HG03571 (cell line): ENCODE data around the gene MFNG.

Experiments used
- ATAC-seq: cut with Tn5 transposase; IDR thresholded peaks from one replicate; pipeline ENCODE4 v1.9.1; 2021; ENCODE audit not compliant: unreplicated experiment

MFNG gene

DNA sequence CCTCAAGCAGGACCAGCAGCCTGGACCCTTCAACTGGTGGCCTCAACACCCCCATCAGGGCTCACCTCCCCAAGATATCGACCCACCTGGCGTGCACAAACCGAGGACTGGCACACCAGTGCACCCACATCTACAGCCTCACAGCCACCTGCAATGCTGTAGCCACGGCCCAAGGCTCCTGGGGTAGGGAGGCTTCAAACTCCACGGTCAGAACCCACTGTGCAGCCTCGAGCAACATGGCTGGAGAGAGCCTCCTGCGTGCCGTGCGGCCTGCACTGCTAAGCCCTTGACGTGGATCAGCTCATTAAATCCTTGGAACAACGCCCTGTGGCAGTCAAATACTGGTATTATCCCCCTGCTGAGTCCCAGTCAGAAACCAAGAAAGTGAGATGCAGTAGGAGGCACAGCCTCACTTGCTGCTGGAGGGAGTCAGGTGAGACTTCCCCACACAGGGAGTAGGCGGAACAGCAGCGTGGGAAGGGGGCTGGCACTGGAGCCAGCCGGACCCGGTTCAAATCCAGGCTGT lies 28.4 kb upstream of the MFNG start:
- ATAC-seq, result no peak

DNA sequence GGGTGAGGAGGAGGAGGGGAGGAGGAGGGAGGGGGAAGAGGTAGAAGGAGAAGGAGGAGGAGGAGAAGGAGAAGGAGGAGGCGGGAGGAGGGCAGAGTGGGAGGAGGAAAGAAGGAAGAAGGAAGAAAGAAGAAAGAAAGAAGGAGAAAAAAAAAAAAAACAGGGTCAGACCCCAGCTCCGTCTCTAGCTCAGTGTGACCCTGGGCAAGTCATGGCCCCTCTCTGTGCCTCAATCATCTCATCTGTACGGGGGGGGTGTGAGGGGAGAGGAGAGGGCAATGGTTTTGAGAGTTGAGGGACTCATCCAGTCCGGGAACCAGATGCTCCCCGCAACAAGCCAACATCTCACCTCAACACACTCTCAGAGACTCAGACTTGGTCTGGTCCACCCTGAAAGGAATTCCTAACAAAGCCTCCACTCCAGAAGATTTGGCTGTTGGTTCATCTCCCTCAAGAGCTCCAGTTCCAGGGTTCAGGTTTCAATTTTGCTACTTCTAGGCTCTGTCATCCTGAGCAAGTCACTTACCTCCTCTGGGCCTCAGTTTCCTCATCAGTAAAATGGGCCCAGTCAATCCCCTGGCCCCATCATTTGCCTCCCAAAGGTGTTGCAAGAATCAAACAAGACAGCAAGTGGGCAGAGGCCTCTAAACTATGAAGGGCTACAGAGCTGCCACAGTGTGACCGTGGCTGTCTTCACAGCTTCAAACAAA lies 25.4 kb upstream of the MFNG start:
- ATAC-seq, result no peak

DNA sequence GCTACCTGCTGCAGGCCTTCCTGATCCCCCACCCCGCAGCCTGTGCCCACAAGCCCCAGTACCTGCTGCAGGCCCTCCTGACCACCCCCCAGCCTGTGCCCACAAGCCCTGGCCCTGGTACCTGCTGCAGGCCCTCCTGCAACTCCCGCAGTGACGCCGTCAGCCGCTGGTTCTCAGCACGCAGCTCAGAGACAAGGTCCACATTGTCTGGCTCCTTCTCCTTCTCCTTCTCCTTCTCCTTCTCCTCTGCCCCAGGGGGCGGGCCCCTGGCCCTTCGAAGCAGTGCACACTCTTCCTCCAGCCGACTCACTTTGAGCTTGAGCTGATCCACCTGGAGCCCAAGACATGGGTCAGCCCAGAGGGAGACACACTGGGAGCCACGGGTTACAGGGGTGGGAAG lies 23.9 kb upstream of the MFNG start:
- ATAC-seq, result no peak

DNA sequence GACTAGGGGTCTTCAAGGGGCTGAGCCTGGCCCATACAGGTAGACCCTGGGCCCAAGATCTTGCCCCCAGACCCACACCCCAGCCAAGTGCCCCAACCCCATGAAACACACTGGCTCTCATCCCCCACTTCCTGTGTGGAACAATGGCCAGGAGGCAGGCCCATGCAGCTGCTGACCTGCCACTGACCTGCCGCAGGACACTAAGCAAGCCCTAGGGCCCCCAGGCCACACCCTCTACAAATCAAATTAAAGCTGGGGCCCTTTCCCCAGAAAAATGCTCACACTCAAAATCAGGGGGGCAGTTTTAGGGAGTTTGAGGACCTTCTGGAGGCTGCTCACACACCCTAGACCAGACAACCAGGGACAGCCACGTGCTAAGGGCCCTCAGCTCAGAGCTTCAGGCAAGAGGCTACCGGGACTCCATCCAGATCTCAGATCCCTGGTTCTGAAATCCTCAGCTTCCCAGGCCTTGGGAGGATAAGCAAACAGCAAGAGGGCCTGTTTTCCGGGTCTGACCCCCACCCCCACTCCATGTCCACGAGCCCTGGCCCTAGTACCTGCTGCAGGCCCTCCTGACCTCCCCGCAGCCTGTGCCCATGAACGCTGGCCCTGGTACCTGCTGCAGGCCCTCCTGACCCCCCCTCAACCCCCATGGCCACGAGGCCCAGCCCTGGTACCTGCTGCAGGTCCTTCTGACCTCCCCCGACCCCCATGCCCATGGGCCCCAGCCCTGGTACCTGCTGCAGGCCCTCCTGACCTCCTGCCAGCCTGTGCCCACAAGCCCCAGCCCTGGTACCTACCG lies 23.1 kb upstream of the MFNG start:
- ATAC-seq, result no peak

DNA sequence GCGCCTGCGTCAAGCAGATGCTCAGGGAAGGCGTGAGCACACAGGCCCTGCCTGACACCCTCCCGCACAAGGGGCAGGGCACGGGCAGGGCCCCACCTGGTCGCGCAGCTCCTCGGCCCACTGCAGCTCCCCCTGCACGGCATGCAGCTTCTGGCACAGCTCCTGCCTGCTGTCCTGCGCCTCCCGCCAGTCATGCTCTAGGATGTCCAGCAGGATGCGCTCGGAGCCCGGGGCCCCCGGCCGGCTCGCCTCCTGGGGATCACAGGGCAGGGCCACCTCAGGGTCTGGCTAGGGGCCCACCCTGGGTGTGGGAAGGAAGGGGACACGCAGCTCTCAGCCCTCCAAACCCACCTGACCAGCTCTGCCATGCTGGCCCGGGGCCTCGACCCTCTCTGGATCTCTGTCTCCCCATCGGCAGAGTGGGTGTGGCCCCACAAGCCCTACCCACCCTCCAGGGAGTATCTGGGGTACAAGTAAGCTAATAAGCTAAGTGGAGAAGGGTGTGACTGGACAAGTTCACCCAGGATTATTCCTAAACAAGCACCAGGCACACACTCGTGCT lies 22.3 kb upstream of the MFNG start:
- ATAC-seq, result no peak

DNA sequence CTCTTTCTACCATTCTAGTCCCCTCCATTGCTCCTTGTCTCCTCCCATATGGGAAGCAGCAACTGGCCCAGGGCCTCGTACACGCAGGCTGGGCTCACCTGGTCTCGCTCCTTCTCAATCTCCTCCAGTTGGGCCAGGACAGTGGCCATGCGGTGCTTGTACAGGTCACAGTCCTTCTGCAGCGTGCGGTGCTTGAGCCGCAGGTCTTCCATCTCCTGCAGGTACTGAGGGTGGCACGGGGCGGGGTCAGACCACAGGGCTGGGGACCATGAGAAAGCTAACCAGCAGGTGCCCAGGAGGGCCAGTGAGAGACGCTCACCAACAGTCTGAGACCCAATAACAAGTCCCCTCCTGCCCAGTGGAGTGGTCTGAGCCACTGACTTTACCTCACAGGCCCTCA lies 21.5 kb upstream of the MFNG start:
- no peak for ATAC-seq

DNA sequence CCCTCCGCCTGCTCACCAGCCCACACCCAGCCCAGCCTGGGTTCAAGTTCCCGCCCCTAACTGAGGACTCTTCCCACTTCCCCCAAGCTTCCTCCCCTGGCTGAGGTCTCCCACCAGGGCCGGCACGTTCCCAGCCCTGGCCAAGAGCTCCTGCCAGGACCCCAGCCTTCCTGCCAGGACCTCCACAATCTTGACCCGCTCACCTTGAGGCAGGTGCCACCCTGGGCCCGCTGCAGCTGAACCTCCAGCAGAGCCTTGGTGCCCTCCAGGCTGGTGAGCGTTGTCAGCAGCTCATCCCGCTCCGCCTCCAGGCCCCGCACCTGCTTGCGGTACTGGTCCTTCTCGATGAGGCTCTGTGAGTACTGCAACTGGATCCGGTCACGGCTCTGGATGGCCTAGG lies 19.8 kb upstream of the MFNG start:
- ATAC-seq, result no peak

DNA sequence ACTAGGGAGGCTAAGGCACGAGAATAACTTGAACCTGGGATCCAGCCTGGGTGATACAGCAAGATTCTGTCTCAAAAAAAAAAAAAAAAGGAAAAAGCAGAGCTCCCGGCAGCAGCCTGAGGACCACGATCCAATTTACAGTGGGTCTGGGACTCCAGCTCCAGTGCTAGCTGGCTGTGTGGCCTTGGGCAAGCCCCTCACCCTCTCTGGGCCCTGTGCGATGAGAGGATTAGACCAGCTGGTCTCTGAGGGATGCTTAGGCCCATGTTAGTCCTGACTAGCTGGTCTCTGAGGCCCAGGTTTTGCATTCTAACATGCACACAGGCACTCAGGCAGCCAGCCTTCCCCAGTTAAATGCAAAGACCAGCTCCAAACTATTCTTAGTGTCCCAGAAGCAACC lies 19.4 kb upstream of the MFNG start:
- ATAC-seq, result no peak

DNA sequence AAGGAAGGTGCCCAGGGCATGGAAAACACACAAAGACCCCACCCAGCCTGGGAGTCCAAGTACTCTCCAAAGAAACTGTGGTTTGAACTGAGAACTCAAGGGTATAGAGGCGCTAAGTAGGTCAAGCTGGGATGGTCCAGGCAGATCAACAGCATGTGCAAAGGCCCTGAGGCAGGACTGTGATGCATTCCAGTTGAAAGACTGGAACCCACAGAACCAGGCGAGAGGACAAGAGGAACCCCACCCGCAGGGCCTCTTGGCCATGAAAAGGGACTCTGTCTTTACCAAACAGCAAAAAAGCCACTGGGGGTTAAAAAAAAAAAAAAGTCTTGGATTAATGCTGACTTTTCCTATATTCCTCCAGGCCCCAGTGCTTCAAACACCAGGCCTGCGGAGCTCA lies 18.8 kb upstream of the MFNG start:
- no peak for ATAC-seq

DNA sequence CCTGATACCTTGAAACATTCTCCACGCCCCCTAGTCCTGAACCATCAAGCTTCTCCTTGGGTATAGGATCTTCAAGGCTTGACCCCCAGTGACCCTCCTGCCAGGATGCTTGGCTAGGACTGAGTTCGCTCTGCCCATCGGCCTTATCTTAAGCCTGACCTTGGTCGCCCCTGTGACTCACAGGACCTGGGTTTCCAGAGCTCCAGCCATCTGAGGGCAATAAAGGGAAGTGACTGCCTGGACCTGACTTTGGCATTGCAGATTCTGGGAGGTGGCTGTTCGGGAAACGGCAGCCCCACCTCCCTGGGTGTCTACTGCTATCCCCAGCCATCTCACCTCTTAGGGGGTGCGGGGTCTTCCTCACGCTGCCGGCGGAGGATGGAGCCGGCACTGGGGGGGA lies 17.7 kb upstream of the MFNG start:
- ATAC-seq, result no peak

DNA sequence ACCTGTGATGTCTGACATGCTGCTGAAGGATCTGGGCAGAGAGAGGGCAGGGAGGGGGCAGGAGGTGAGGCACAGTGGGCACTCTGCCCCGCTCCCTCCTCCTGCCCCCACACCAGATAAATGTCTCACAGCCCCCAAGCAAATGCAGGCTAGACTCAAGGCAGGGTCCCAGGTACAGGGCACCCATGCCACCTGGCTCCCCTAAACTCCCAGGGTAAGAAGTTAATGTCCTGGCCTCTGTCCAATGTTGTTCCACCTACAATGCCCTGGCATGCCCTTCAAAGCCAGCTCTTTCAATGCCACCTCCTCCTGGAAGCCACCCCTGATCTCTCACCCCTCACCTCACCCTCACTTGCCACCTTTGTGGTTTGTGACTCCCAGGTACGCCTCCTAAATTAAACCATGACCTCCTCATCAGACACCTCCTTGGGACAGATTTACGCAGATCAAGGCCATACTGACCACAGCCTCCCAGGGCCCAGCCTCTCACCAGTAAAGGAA lies 17.0 kb upstream of the MFNG start:
- no peak for ATAC-seq

DNA sequence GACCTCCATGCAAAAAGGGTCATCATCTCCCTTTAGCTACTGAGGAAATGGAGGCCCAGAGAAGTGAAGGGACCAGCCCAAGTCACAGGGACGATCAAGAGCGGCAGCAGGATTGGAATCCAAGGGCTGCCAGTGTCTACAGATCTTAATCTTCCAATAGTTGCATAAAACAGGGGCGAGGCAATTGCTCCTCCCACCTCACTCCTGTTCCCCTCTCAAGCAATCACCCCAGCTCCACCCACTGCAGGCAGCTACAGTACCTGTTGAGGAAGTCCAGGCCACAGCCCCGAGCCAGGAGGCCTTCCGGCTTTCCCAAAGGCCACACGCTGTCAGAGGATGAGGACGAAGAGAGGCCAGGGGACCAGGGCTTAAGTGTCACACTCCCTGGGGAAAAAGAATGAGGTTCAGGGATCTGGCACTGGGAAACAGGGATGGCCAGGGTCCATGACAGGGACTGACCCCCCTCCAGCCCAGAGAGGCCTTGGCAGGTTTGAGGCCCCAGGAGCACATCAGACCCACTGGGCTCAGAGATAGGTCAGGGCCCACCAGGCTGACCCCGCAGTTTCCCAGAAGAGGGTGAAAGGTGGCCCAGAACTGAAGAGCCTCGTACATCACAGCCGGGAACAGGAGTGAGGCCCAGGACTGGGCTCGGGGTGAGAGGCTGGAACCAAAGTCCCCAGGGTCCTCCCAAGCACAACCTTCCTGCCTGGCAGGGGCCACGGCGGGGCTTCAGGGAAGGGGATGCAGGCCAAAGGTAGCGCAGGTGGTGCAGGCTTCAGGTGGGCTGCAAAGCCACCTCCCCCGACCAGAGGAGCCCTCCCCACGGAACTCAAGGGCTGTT lies 16.4 kb upstream of the MFNG start:
- ATAC-seq, result no peak

DNA sequence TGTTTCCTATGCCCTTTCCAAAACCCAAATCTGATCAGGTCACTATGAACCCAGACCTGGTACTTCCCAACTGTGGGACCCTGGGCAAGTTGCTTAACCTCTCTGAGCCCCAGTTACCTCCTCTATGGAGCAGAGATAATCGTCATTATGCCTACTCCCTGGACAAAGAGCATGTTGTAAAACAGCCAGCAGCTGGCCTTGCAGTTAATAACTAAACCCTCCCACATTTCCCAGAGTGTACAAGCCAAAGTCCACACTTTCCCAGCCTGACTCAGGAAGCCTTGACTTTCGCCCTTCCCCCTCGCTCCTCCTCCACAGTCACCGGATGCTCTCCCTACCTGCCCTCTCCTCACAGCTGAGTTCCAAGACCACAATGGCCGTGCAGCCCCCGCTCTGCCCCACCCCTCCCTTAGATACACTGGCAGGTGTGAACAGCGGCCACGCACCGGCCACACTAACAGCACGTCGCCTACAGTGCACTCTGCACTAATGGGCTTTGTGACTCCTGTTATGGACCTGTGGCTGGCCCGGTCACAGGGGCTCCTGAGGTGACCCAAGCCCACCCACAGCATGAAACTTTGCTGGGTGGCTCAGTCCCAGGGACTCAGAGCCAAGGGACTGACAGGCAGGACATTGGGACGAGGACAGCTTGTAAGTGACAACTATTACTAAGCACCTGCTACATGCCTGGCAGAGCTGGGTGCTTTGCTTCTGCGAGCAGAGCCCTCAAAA lies 15.6 kb upstream of the MFNG start:
- no peak for ATAC-seq

DNA sequence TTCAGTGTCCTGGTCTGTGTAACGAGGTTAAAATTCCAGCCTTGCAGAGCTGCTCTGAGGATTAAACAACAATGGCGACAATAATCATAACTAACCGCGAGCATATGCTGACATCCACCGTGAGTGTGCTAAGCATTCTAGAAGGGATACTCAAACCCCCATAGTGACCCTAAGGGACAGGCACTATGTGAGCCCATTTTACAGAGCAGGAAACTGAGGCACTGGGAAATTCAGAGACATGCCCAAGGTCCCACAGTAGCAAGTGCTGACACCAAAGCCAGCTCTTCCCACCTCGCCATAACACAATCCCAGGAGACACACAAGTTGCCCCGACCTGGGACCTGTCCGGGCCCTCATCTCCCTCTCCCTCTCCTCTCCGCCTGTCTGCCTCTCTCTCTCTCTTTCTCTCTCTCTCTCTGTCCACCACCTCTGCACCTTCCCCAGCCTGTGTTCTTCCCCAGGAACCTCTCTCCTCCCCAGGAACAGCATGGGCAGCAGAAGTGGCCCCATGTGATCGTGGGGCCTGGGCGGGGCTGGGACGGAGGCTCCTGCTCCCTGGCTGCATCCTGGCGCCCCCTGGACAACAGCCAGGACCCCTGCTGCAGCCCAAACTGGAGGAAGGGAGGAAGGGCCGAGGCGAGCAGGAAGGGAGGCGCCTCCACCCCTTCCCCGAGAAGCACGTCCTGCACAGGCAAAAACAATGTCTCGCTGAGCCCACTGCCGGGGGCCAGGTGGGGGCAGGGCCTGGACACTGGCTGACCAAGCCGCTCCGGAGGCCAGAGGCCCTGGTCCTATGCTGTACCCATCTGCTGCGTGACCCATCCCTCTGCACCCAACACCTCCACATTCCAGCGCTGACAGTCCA lies 14.8 kb upstream of the MFNG start:
- ATAC-seq, result no peak

DNA sequence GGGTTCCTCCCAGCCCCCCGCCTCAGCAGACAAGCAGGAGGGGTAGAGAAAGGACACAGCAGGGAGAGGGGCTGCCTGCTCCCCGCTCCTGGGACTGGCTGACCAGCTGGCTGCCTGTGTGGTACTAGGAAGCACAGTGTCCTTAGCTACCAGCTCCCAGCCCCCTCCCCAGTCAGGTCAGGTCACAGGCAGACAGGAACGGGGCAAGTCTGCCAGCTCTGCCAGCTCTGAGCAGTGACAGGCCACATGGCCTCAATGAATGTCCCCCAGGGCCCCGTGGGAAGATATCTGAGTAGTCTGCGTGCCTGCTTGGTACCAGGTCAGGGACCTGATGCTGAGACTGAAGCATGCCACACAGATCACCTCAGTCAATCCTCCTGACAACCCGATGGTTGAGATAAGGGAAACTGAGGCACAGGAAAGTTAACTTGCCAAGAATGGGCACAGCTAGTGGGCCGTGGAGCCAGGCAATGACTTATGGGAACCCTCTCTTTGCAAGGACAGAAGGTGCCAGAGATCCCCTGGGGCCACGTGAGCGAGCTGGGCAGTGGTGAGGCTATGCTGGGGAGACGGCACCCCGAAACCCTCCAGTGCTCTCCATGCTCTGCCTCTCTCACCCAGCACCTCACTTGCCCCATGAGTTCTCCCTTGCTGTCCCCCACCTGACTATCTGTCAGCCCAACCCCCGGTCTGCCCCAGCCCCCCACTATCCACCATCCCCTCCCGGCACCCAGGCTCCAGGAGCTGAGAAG lies 13.8 kb upstream of the MFNG start:
- ATAC-seq, result no peak

DNA sequence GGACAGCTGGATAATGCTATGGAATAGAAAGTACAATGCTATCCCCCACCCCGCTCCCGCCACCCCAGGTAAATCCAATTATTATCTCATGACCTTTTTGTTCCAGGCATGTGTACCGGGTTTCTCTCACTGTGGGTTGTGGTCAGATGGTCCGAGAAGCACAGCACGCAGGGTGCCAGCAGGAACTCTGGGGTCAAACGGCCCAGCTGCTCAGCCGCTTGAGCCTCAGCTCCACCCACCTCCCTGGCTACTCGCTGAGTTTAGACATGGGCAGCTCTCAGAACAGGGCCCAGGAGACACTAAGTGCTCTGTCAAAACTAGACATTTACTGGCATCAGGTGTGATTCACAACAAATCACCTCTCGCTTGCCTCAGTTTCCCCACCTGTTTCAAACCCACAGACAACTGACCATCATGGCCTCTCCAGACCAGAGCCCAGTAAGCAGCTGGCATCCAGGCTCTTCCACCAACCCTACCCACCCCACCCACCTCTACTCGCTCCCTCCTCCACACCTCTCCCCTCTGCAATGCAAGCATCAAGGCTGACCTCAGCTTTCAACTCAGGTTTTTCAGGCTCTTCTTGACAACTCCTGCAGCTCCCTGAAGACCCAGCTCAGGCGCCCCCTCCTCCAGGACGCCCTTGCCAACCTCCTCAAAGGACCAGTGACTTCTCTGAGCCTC lies 13.0 kb upstream of the MFNG start:
- no peak for ATAC-seq

DNA sequence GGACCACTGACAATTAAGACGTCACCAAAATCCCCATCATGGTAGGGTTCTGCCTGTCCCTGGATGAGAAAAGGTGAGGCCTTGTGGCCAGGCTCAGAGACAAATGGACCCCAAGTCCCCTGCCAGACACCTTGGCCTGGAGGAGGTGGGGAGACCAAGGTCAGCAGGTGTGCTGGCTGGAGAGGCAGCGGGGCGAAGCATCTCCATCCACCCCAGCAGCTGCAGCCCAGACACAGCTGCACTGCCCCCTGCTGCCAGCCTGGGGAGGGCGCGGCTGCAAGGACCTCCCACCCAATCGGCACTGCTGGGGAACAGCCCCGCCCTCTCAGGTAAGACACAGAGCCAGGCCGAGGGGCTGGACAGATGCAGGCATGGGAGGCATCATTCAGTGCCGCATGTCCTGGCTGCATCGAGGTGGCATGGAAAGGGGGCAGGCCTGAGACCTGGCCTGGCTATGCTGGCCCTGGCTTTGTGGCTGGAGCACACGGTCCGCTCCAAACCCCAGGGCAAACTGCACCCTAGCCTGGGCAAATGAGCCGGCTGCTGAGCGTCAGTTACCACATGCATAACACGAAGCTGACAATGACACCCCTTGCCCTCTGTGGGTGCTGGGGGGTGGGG lies 12.2 kb upstream of the MFNG start:
- ATAC-seq, result no peak
